CD4-positive, alpha-beta T cell (primary cell): ENCODE results near the gene ZNF584. TPM values are rescaled to one million over a fixed set of nuclear protein-coding genes. Genes with fewer than 3 reads are reported as not detected.

Source experiments
- ATAC-seq: fragments of 200-7000 bp; cut with Tn5 transposase; one replicate; pipeline ENCODE4 v1.10.0; 2022; ENCODE audit warnings: mild to moderate bottlenecking; ENCODE audit not compliant: poor library complexity
- CTCF ChIA-PET: fragments of 350-600 bp; sonication (Branson Sonifier 250); formaldehyde crosslinking; loops from one replicate; lab custom pipeline; 2021; ENCODE audit warnings: antibody characterized with exemption, inconsistent platforms; lab: Charles Lee
- POLR2A ChIA-PET: fragments of 350-600 bp; sonication (Branson Sonifier 250); formaldehyde crosslinking; loops from one replicate; lab custom pipeline; 2021; ENCODE audit warnings: antibody characterized with exemption, inconsistent platforms; lab: Charles Lee
- DNase-seq, 14 experiments: peaks; one replicate each; pipeline ENCODE4 v3.0.0-alpha.2; 2013 to 2020; ENCODE audit warnings: mixed read lengths in 2 of 14
- H3K27ac ChIP-seq, 2 donors: one replicate each; pipeline versions ENCODE4 v1.5.1 to v1.7.0; 2013; ENCODE audit warnings: low read length in 2 of 2, low read depth in 1 of 2, mild to moderate bottlenecking in 1 of 2
- H3K27me3 ChIP-seq, 2 experiments: 1 replicate in 1 of 2; 2 replicates in 1 of 2; pipeline versions ENCODE4 v1.6.1 to v1.7.0; 2013; ENCODE audit warnings: low read length in 2 of 2, control low read depth in 1 of 2, mild to moderate bottlenecking in 1 of 2, moderate library complexity in 1 of 2; ENCODE audit not compliant: insufficient read depth in 2 of 2, control insufficient read depth in 1 of 2
- H3K36me3 ChIP-seq: one replicate; pipeline ENCODE4 v1.6.1; 2013; ENCODE audit warnings: low read length, control low read depth; ENCODE audit not compliant: insufficient read depth
- H3K4me1 ChIP-seq: one replicate; pipeline ENCODE4 v1.6.1; 2013; ENCODE audit warnings: low read length, control low read depth; ENCODE audit not compliant: insufficient read depth
- H3K4me3 ChIP-seq: one replicate; pipeline ENCODE4 v1.5.1; 2013; ENCODE audit warnings: mild to moderate bottlenecking, low read length, moderate library complexity
- H3K9me3 ChIP-seq, 2 experiments: 1 replicate in 1 of 2; 2 replicates in 1 of 2; pipeline versions ENCODE4 v1.6.1 to v1.7.0; 2013; ENCODE audit warnings: low read length in 2 of 2, mild to moderate bottlenecking in 2 of 2, control low read depth in 1 of 2, moderate library complexity in 1 of 2; ENCODE audit not compliant: control insufficient read depth in 1 of 2, insufficient read depth in 1 of 2
- H3K27ac Mint-ChIP-seq: one replicate; pipeline ENCODE4 v1.8.0; 2020; ENCODE audit warnings: mixed read lengths
- H3K27me3 Mint-ChIP-seq: one replicate; pipeline ENCODE4 v1.8.0; 2021; ENCODE audit warnings: mixed read lengths
- H3K36me3 Mint-ChIP-seq: one replicate; pipeline ENCODE4 v1.8.0; 2021; ENCODE audit warnings: low read depth, mixed read lengths
- H3K4me1 Mint-ChIP-seq: one replicate; pipeline ENCODE4 v1.8.0; 2021; ENCODE audit warnings: low read depth, mixed read lengths
- H3K4me3 Mint-ChIP-seq: one replicate; pipeline ENCODE4 v1.8.0; 2020; ENCODE audit warnings: mild to moderate bottlenecking, mixed read lengths
- H3K9me3 Mint-ChIP-seq: one replicate; pipeline ENCODE4 v1.8.0; 2020; ENCODE audit warnings: mixed read lengths
- CTCF ChIP-seq: fragments of 200-600 bp; IDR thresholded peaks from one replicate; pipeline ENCODE4 v1.8.0; 2022; ENCODE audit warnings: antibody characterized with exemption, mild to moderate bottlenecking
- intact Hi-C, 2 experiments: fragments of 100-400 bp; cut with DNase I in 1 of 2; cut with micrococcal nuclease in 1 of 2; formaldehyde crosslinking; loops; one replicate each; pipeline versions ENCODE4 v1.15.1 to v1.9.0; 2023 to 2025; cut with DNase I, micrococcal nuclease
- total RNA-seq, 174 experiments: library from RNA in 2 of 174; stranded (reverse) in 2 of 174; gene quantifications; one replicate each; pipeline ENCODE4 v1.2.3 and lab custom pipeline; 2021 to 2026

The ZNF584 gene
- total RNA-seq, 2 experiments from 2014 or later, result 1.7 to 1.8 TPM

DNA sequence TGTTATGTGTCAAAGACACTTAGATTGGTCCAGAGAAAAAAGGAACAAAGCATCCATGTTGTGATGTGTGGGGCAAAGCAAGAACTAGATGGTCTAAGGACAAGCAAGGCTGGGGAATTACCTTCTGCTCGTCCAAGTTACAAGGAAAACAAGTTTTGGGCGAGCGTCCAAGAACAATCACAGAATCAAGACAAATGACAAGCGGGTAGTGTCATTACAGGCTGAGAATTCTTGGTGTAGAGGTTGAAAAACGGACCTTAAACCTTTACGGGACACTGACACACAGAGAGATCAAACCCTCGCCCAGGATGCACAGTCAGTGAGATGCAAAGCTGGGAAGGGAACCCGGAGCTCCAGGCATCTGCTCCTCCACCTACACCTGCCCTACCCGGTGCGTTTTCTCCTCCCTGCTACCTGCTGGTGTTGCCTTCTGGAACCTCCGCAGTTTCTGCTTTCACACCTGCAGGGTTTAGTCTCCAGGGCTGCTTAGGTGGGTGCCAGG lies 42.5 kb downstream of the ZNF584 start:
- H3K4me3 Mint-ChIP-seq, result peak overlapping the region; percentile 85
- intact Hi-C loops, result loop anchor here (1.0 to 5.0 kb wide), 5 partner anchors 11 to 144 kb away; partner anchors contain the start of genes ZNF132 (in 2 of the 2), ZNF584 (in 2 of the 2) and ERVK3-1 (in 1 of the 2)
- peak overlapping the region; percentile 63 for H3K27ac Mint-ChIP-seq
- POLR2A ChIA-PET, result interaction anchor here (0.5 to 1.5 kb wide), 10 partner anchors 11 to 681 kb away, joined by 3 to 24 read pairs (median 4); partner anchors contain the start of genes TRIM28, ZNF132, ZNF497 and ZNF552
- CTCF ChIA-PET, result interaction anchor here (1.1 to 2.6 kb wide), 2 partner anchors 63 to 69 kb away, joined by 3 to 10 read pairs; partner anchors contain the start of gene ZBTB45
- peaks cover 26% of the 10 kb centered on the region for H3K36me3 Mint-ChIP-seq
- peaks cover 21% of the 10 kb centered on the region for H3K4me1 Mint-ChIP-seq
- Histone ChIP-seq H3K4me1 (peaks cover 15% of the 10 kb centered on the region), H3K4me3 (peak overlapping the region; percentile 66), H3K36me3 (peaks cover 10% of the 10 kb centered on the region), H3K27ac (no peak overlapping the region), H3K27me3 (peaks cover 9 to 16% of the 10 kb centered on the region in 2 experiments), H3K9me3 (peaks cover 7 to 14% of the 10 kb centered on the region in 2 experiments)
- peaks cover 28% of the 10 kb centered on the region for H3K27me3 Mint-ChIP-seq
- TF ChIP-seq CTCF, result no peak
- H3K9me3 Mint-ChIP-seq, result peaks cover 4% of the 10 kb centered on the region
- ATAC-seq (peak; percentile 15), DNase-seq (no peak)

DNA sequence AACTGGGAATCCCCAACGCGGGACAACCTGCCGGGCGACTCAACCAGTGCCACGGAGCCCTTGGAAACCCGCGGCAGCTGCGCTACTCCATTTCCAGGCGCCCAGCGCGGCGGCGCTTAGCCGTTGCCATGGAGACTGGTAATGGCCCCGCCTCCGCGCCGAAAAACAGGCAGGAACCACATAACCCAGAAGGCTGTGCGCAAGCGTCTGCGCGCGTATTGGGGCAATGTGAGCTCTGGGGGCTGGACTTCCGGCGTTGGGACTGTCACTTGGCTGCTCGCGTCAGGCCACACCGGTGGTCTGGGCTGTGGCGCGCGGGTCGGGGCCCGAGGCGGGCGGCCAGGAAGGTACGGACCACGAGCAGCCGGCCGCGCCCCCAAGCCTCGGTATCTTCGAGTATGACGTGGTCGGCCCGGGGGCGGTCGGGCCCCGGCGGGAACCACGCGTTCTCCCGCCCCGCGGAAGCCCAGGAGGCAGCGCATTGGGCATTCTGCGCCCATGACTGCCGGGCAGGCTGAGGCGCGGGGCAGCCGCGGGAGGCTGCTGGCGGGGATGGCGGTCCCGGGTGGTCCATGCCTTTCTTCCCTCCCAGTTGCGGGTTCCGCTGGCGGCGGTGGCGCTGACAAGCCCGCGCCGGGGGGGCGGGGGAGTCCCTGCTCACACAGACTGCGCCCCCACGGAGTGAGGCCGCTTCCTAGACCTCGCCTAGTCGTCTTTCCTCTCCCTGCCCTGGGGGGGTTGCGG lies 43.1 kb downstream of the ZNF584 start, which contains the start of gene ZNF324B:
Gene ZNF324B (plus strand): TSS at position 265 of the 744 bp plus-strand sequence. CDS start 2,080 bp downstream, outside the sequence.
- Histone ChIP-seq H3K4me1 (peaks cover 15% of the 10 kb centered on the region), H3K27me3 (peaks cover 9 to 16% of the 10 kb centered on the region in 2 experiments), H3K9me3 (peaks cover 7 to 14% of the 10 kb centered on the region in 2 experiments), H3K36me3 (peaks cover 16% of the 10 kb centered on the region), H3K4me3 (peak within 1 kb of the TSS; percentile 66), H3K27ac (peak within 1 kb of the TSS in 1 of 2 donors; percentile 61)
- H3K9me3 Mint-ChIP-seq, result peaks cover 4% of the 10 kb centered on the region
- ChIA-PET CTCF (interaction anchor here (1.1 to 2.6 kb wide), 2 partner anchors 63 to 68 kb away, joined by 3 to 10 read pairs; partner anchors contain the start of gene ZBTB45), POLR2A (interaction anchor here (0.5 to 1.5 kb wide), 13 partner anchors 11 to 702 kb away, joined by 3 to 24 read pairs (median 3); partner anchors contain the start of genes TRIM28, ZNF132, ZNF497 and ZNF552)
- peaks cover 21% of the 10 kb centered on the region for H3K4me1 Mint-ChIP-seq
- intact Hi-C loops, result loop anchor here (1.0 to 5.0 kb wide), 5 partner anchors 11 to 144 kb away; partner anchors contain the start of genes ZNF132 (in 2 of the 2), ZNF584 (in 2 of the 2) and ERVK3-1 (in 1 of the 2)
- ATAC-seq, result peak; percentile 97
- peak within 1 kb of the TSS; percentile 85 for H3K4me3 Mint-ChIP-seq
- peak; percentile 92 to 98 (median 96) for DNase-seq
- no peak for TF ChIP-seq CTCF
- H3K27me3 Mint-ChIP-seq, result peaks cover 28% of the 10 kb centered on the region
- peaks cover 30% of the 10 kb centered on the region for H3K36me3 Mint-ChIP-seq
- H3K27ac Mint-ChIP-seq, result peak within 1 kb of the TSS; percentile 63

DNA sequence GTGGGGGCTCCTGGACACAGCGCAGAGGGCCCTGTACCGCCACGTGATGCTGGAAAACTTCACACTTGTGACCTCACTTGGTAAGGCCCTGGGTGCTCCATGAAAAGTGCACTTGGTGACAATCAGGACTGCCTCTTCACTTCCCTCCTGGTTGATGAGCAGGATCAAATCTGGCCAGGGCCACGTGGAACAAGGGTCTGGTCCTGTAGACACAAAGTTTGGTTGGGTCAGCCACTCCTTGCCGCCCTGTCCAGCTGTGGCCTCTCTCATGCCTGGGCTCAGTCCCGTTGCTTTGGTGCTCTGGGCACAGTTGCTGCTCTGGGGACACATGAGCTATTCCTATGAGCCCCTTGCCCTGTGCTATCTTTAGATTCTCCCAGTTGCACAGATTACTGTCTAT lies 45.3 kb downstream of the ZNF584 start:
- ATAC-seq (no peak), DNase-seq (no peak)
- H3K27ac ChIP-seq, result no peak overlapping the region
- CTCF ChIA-PET, result no interaction called here
- no peak overlapping the region for H3K27ac Mint-ChIP-seq
- H3K9me3 Mint-ChIP-seq, result peaks cover 2% of the 10 kb centered on the region
- peaks cover 21% of the 10 kb centered on the region for H3K36me3 ChIP-seq
- no peak for TF ChIP-seq CTCF
- intact Hi-C loops, result loop anchor here in 1 of 2 experiments (5.0 kb wide), 1 partner anchor 146 kb away; the partner anchor contains the start of gene ERVK3-1
- peaks cover 15% of the 10 kb centered on the region for H3K4me1 ChIP-seq
- H3K4me3 ChIP-seq, result no peak overlapping the region
- H3K27me3 ChIP-seq, result peaks cover 4 to 9% of the 10 kb centered on the region in 2 experiments
- H3K9me3 ChIP-seq, result peaks cover 6 to 8% of the 10 kb centered on the region in 2 experiments
- peaks cover 14% of the 10 kb centered on the region for H3K27me3 Mint-ChIP-seq
- POLR2A ChIA-PET, result interaction anchor here (1.1 kb wide), 1 partner anchor 14 kb away, joined by 3 read pairs; the partner anchor contains the start of gene ZNF132
- H3K36me3 Mint-ChIP-seq, result peaks cover 35% of the 10 kb centered on the region
- peak overlapping the region; percentile 80 for H3K4me3 Mint-ChIP-seq
- H3K4me1 Mint-ChIP-seq, result peaks cover 21% of the 10 kb centered on the region
